BJ (cell line): Measurements from ENCODE around the gene ZNF629. TPM values are rescaled to one million over a fixed set of nuclear protein-coding genes. Genes with fewer than 3 reads are reported as not detected.

ENCODE experiments used
- CTCF ChIA-PET: fragments of 350-600 bp; formaldehyde crosslinking; extraction: SDS; loops from one replicate; lab custom pipeline; 2021; ENCODE audit warnings: antibody characterized with exemption, inconsistent platforms; lab: Yijun Ruan, JAX
- POLR2A ChIA-PET: fragments of 300-600 bp; sonication (Branson Sonifier 250); formaldehyde crosslinking; extraction: SDS; loops from one replicate; lab custom pipeline; 2021; ENCODE audit warnings: antibody characterized with exemption; lab: Charles Lee
- DNase-seq: peaks from one replicate; pipeline ENCODE4 v3.0.0-alpha.2; 2011; ENCODE audit warnings: low read depth
- H3K27me3 ChIP-seq: 2 replicates; pipeline ENCODE4 v1.6.0; 2011; ENCODE audit warnings: low read length; ENCODE audit not compliant: control insufficient read depth, insufficient read depth
- H3K36me3 ChIP-seq: 2 replicates; pipeline ENCODE4 v1.5.1; 2011; ENCODE audit warnings: low read length; ENCODE audit not compliant: control insufficient read depth, insufficient read depth
- H3K4me3 ChIP-seq: 2 replicates; pipeline ENCODE4 v1.5.1; 2011; ENCODE audit warnings: low read depth, mild to moderate bottlenecking, control low read depth, low read length
- polyA minus RNA-seq: library from RNA; depleted of rRNA, polyadenylated mRNA; stranded (reverse); fragments of >200 nt; gene quantifications from 2 replicates; pipeline ENCODE4 v1.2.3, GENCODE V29; 2011; rRNA and poly(A)+ RNA removed
- polyA plus RNA-seq: library from polyadenylated mRNA; depleted of rRNA; stranded (reverse); fragments of >200 nt; gene quantifications from 2 replicates; pipeline ENCODE4 v1.2.3, GENCODE V29; 2011; rRNA removed
- TF ChIP-seq, protein P1 (sequence below): IDR thresholded peaks from 2 replicates; pipeline ENCODE4 v1.5.1; 2011; ENCODE audit warnings: low read depth, mild to moderate bottlenecking, control low read depth, inconsistent platforms, low read length, moderate library complexity; ENCODE audit not compliant: insufficient read depth

ZNF629 gene
- polyA plus RNA-seq (4.6 and 6.0 TPM in 2 replicates), polyA minus RNA-seq (6.1 and 8.0 TPM in 2 replicates)

DNA sequence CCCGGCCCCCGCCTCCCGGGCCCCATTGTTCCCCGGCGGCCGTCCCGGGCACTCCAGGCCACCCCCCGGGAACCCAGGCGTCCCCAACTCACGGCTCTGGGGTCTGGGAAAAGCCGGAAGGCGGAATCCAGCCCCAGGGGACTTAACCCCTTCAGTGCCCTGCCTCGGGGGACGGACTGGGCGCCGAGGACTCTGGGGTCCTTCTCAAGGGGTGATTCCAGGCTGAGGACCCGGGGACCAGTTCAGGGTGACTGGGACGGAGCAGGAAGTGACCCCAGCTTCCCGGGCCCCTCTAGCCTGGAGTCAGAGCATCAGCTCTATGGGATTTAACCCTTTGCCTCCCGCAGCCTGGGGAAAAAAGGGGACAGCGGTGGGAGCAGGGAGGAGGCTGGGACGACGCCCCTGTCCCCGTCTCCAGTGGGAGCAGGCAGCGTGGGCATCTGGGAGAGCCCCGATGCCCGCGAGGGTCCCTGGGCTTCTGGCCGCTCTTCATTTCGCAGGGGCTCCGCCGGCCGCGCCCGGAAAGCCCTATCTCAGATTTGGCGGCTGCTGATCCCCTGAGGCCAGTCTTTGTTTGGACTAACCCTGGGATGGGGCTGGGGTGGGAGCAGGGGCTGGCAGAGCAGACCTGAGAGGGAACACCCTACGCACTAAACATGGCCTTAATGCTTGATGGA, at the start of gene ZNF629:
Gene ZNF629 (minus strand): TSS at position 270 of the 677 bp plus-strand sequence. CDS start 2,723 bp downstream, outside the sequence.
- H3K27me3 ChIP-seq, result no peaks in the 10 kb centered on the region
- DNase-seq, result no peak
- TF ChIP-seq, protein P1, sequence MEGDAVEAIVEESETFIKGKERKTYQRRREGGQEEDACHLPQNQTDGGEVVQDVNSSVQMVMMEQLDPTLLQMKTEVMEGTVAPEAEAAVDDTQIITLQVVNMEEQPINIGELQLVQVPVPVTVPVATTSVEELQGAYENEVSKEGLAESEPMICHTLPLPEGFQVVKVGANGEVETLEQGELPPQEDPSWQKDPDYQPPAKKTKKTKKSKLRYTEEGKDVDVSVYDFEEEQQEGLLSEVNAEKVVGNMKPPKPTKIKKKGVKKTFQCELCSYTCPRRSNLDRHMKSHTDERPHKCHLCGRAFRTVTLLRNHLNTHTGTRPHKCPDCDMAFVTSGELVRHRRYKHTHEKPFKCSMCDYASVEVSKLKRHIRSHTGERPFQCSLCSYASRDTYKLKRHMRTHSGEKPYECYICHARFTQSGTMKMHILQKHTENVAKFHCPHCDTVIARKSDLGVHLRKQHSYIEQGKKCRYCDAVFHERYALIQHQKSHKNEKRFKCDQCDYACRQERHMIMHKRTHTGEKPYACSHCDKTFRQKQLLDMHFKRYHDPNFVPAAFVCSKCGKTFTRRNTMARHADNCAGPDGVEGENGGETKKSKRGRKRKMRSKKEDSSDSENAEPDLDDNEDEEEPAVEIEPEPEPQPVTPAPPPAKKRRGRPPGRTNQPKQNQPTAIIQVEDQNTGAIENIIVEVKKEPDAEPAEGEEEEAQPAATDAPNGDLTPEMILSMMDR, result no peak
- ChIA-PET CTCF (interaction anchor here (1.2 to 4.1 kb wide), 3 partner anchors 11 to 27 kb away, joined by 4 to 21 read pairs (median 4); no protein-coding TSS in a partner anchor), POLR2A (interaction anchor here (0.6 to 1.1 kb wide), 3 partner anchors 18 to 65 kb away, joined by 7 to 19 read pairs (median 8); no protein-coding TSS in a partner anchor)
- H3K4me3 ChIP-seq, result peak within 1 kb of the TSS; percentile 63
- peaks cover 18% of the 10 kb centered on the region for H3K36me3 ChIP-seq

DNA sequence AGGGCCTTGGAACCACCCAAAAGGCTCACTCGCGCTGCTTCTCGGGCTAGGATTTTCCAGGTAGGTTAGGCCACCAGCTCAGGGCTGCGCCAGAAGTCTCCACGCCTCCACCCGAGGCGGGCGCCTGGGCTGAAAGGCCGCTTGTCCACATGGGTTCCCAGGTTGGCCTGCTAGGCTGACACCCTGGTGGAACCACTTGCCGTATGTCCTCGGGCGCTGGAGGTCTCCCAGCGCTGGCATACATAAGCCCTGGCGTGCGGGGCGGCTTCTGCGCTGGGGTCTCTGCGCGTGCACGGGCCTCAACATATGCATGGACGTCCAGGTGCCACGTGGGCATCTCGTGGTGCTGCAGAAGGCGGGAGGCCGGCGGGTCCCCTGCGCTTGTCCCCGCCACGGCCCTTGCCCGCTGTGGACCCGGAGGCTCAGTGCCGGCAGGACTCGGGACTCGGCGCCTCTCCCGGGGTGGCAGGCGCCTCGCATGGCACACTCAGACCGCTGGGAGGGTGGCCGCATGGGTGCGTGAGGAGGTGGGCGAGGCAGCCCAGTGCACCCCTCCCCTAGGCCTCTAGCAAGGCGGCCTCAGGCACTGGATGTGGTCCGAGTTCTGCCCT, 47.2 kb upstream of the ZNF629 start:
- Histone ChIP-seq H3K27me3 (no peaks in the 10 kb centered on the region), H3K36me3 (no peaks in the 10 kb centered on the region), H3K4me3 (no peak overlapping the region)
- CTCF ChIA-PET, result interaction anchor here (1.1 kb wide), 1 partner anchor 10 kb away, joined by 4 read pairs; no protein-coding TSS in a partner anchor
- POLR2A ChIA-PET, result no interaction called here
- no peak for DNase-seq
- TF ChIP-seq, protein P1, result no peak

GRCh38 chr16:30830072-30830417, 43.0 kb upstream of the ZNF629 start:
- H3K4me3 ChIP-seq, result no peak overlapping the region
- H3K36me3 ChIP-seq, result no peaks in the 10 kb centered on the region
- DNase-seq, result no peak
- no peaks in the 10 kb centered on the region for H3K27me3 ChIP-seq
- ChIA-PET POLR2A (no interaction called here), CTCF (interaction anchor here (1.8 to 2.8 kb wide), 2 partner anchors 15 kb away, joined by 6 to 16 read pairs; no protein-coding TSS in a partner anchor)
- TF ChIP-seq, protein P1, result no peak

GRCh38 chr16:30829130-30830071, 42.4 kb upstream of the ZNF629 start:
- no peak for DNase-seq
- Histone ChIP-seq H3K27me3 (no peaks in the 10 kb centered on the region), H3K36me3 (no peaks in the 10 kb centered on the region), H3K4me3 (no peak overlapping the region)
- POLR2A ChIA-PET, result no interaction called here
- CTCF ChIA-PET, result interaction anchor here (1.8 to 2.8 kb wide), 2 partner anchors 15 to 16 kb away, joined by 6 to 16 read pairs; no protein-coding TSS in a partner anchor
- TF ChIP-seq, protein P1, result no peak
